Measurements from ENCODE around the gene CD40.

GRCh38 chr20:46159101-46159897 lies 41.2 kb downstream of the CD40 start:
- TF ChIP-seq CTCF (conservative IDR thresholded peaks at IDR 0.05), result no peak
- TF ChIP-seq EZH2 (IDR thresholded peaks at IDR 0.05; ENCODE audit: low read depth), result no peak

Data from PC-9 (cell line).